Measurements from ENCODE around the gene PPP6R3.
"Not testable (repeated sequence)": the region's sequence is repeated elsewhere in the genome, so short reads cannot be mapped to it uniquely, and the experiment has no call there.

Gene PPP6R3

GRCh38 chr11:68594123-68594522 is 133.6 kb downstream of the PPP6R3 start:
- DNase-seq (ENCODE audit: extremely low read depth in 1 of 2, low read depth in 1 of 2), result no peak

- no peak for DNase-seq (ENCODE audit: extremely low read depth in 1 of 2, low read depth in 1 of 2)
These were observed 135.7 kb downstream of the PPP6R3 start for GRCh38 chr11:68596231-68596630.

GRCh38 chr11:68598816-68599653 is 138.5 kb downstream of the PPP6R3 start:
- no peak for DNase-seq (ENCODE audit: extremely low read depth in 1 of 2, low read depth in 1 of 2)

GRCh38 chr11:68601147-68601546 is 140.6 kb downstream of the PPP6R3 start:
- DNase-seq (ENCODE audit: extremely low read depth in 1 of 2, low read depth in 1 of 2), result no peak

GRCh38 chr11:68609761-68610160 is 149.2 kb downstream of the PPP6R3 start:
- DNase-seq (ENCODE audit: extremely low read depth in 1 of 2, low read depth in 1 of 2), result no peak

GRCh38 chr11:68610452-68611116 is 150.0 kb downstream of the PPP6R3 start:
- no peak for DNase-seq (ENCODE audit: extremely low read depth in 1 of 2, low read depth in 1 of 2)

- no peak for DNase-seq (ENCODE audit: extremely low read depth in 1 of 2, low read depth in 1 of 2)
These were observed 155.1 kb downstream of the PPP6R3 start for GRCh38 chr11:68615657-68616056.

- no peak for DNase-seq (ENCODE audit: extremely low read depth in 1 of 2, low read depth in 1 of 2)
These were observed 157.6 kb downstream of the PPP6R3 start for GRCh38 chr11:68617925-68618809.

- no peak for DNase-seq (ENCODE audit: extremely low read depth in 1 of 2, low read depth in 1 of 2)
These were observed 161.3 kb downstream of the PPP6R3 start for GRCh38 chr11:68621826-68622225.

GRCh38 chr11:68623706-68624105 is 163.2 kb downstream of the PPP6R3 start:
- not testable (repeated sequence) for DNase-seq (ENCODE audit: extremely low read depth in 1 of 2, low read depth in 1 of 2)

GRCh38 chr11:68625069-68625468 is 164.5 kb downstream of the PPP6R3 start:
- DNase-seq (ENCODE audit: extremely low read depth in 1 of 2, low read depth in 1 of 2), result not testable (repeated sequence)

- not testable (repeated sequence) for DNase-seq (ENCODE audit: extremely low read depth in 1 of 2, low read depth in 1 of 2)
These were observed 165.7 kb downstream of the PPP6R3 start for GRCh38 chr11:68626236-68626635.

GRCh38 chr11:68628837-68629236 is 168.3 kb downstream of the PPP6R3 start:
- DNase-seq (ENCODE audit: extremely low read depth in 1 of 2, low read depth in 1 of 2), result not testable (repeated sequence)

- DNase-seq (ENCODE audit: extremely low read depth in 1 of 2, low read depth in 1 of 2), result not testable (repeated sequence)
These were observed 171.8 kb downstream of the PPP6R3 start for GRCh38 chr11:68632375-68632774.

- DNase-seq (ENCODE audit: extremely low read depth in 1 of 2, low read depth in 1 of 2), result peak in 1 of 2 donors; percentile 5
These were observed 172.2 kb downstream of the PPP6R3 start for GRCh38 chr11:68632802-68633201.

GRCh38 chr11:68634606-68635005 is 174.1 kb downstream of the PPP6R3 start:
- DNase-seq (ENCODE audit: extremely low read depth in 1 of 2, low read depth in 1 of 2), result not testable (repeated sequence)

- not testable (repeated sequence) for DNase-seq (ENCODE audit: extremely low read depth in 1 of 2, low read depth in 1 of 2)
These were observed 174.6 kb downstream of the PPP6R3 start for GRCh38 chr11:68635172-68635571.

GRCh38 chr11:68635883-68636282 is 175.3 kb downstream of the PPP6R3 start:
- not testable (repeated sequence) for DNase-seq (ENCODE audit: extremely low read depth in 1 of 2, low read depth in 1 of 2)

- not testable (repeated sequence) for DNase-seq (ENCODE audit: extremely low read depth in 1 of 2, low read depth in 1 of 2)
These were observed 178.8 kb downstream of the PPP6R3 start for GRCh38 chr11:68639322-68639721.

GRCh38 chr11:68641880-68642279 is 181.3 kb downstream of the PPP6R3 start:
- no peak for DNase-seq (ENCODE audit: extremely low read depth in 1 of 2, low read depth in 1 of 2)

- DNase-seq (ENCODE audit: extremely low read depth in 1 of 2, low read depth in 1 of 2), result no peak
These were observed 183.0 kb downstream of the PPP6R3 start for GRCh38 chr11:68643585-68643984.

Data from stimulated activated CD8-positive, alpha-beta memory T cell treated with anti-CD3 and anti-CD28 coated beads, Interleukin-7, amount 100 ng/mL, for 48 hours (primary cell).